GM06990 (cell line): ENCODE measurements around the gene ASCL1.

Experiments used
- DNase-seq: peaks from one replicate; pipeline ENCODE4 v3.0.0-alpha.2; 2011; ENCODE audit not compliant: insufficient read length; ENCODE audit errors: extremely low read depth
- H3K27me3 ChIP-seq: replicated peaks from 2 replicates; pipeline ENCODE4 v1.6.0; 2011; ENCODE audit warnings: low read length; ENCODE audit not compliant: control insufficient read depth, insufficient read depth
- H3K36me3 ChIP-seq: 2 replicates; pipeline ENCODE4 v1.5.1; 2011; ENCODE audit warnings: low read length; ENCODE audit not compliant: control insufficient read depth, insufficient read depth
- H3K4me3 ChIP-seq: replicated peaks from 2 replicates; pipeline ENCODE4 v1.5.1; 2011; ENCODE audit warnings: low read depth, mild to moderate bottlenecking, control low read depth, low read length
- TF ChIP-seq, protein P1 (sequence below): IDR thresholded peaks from 2 replicates; pipeline ENCODE4 v1.5.1; 2011; ENCODE audit warnings: low read length, control low read depth, mild to moderate bottlenecking, inconsistent platforms; ENCODE audit not compliant: insufficient read depth, poor library complexity, severe bottlenecking

The ASCL1 gene

DNA sequence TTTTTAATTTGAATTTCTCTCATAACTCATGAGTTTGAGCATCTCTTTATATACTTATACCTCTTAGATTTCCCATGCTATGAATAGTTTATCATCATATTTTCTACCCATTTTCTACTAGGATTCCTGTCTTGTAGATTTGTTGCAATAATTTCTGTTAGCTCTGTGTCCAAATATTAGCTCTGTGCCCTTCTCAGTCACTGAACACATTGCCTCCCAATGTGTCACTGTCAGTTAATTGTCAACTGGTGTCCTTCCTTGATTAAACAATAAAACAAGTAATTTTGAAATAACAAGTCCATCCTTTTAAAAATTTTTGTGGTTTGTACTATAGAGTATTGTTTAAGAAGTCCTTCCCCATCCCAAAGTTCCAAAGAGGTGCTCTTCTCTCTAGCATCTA lies 36.2 kb upstream of the ASCL1 start:
- TF ChIP-seq, protein P1, sequence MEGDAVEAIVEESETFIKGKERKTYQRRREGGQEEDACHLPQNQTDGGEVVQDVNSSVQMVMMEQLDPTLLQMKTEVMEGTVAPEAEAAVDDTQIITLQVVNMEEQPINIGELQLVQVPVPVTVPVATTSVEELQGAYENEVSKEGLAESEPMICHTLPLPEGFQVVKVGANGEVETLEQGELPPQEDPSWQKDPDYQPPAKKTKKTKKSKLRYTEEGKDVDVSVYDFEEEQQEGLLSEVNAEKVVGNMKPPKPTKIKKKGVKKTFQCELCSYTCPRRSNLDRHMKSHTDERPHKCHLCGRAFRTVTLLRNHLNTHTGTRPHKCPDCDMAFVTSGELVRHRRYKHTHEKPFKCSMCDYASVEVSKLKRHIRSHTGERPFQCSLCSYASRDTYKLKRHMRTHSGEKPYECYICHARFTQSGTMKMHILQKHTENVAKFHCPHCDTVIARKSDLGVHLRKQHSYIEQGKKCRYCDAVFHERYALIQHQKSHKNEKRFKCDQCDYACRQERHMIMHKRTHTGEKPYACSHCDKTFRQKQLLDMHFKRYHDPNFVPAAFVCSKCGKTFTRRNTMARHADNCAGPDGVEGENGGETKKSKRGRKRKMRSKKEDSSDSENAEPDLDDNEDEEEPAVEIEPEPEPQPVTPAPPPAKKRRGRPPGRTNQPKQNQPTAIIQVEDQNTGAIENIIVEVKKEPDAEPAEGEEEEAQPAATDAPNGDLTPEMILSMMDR: no peak
- H3K4me3 ChIP-seq: no peak overlapping the region
- no peaks in the 10 kb centered on the region for H3K27me3 ChIP-seq
- H3K36me3 ChIP-seq: no peaks in the 10 kb centered on the region
- no peak for DNase-seq

DNA sequence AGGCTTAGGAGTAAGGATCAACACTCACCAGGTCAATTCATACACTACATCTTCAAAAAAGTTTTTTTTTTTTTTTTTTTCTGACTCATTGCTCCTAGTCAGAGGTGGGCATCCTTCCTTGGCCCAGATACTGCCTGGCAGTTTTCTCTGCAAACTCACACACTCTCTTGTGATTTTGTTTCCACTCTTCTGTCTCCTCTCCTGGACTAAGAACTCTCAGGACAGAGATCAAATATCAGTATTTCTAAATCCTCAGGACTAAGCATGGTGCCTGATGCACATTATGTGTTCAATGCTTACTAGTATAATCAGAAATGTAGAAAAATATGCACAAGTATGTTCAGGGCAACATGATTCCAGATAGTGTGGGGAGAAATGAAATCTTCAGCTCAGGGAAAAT lies 30.3 kb upstream of the ASCL1 start:
- H3K27me3 ChIP-seq: no peaks in the 10 kb centered on the region; the same call in 1 of the 2 replicates
- no peaks in the 10 kb centered on the region for H3K36me3 ChIP-seq
- TF ChIP-seq, protein P1: no peak
- no peak overlapping the region for H3K4me3 ChIP-seq
- DNase-seq: no peak

DNA sequence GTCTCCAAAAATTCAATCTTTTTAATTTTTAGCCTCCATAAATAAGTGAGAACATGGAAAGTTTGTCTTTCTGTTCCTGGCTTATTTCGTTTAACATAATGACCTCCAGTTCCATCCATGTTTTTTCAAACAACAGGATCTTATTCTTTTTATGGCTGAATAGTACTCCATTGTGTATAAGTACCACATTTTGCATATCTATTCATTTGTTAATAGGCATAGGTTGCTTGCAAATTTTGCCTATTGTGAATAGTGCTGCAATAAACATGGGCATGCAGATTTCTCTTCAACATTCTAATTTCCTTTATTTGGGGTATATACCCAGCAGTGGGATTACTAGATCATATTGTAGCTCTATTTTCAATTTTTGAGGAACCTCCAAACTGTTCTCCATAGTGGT lies 24.3 kb upstream of the ASCL1 start:
- Histone ChIP-seq H3K4me3 (no peak overlapping the region), H3K36me3 (no peaks in the 10 kb centered on the region), H3K27me3 (no peaks in the 10 kb centered on the region; the same call in 1 of the 2 replicates)
- no peak for DNase-seq
- TF ChIP-seq, protein P1: no peak

DNA sequence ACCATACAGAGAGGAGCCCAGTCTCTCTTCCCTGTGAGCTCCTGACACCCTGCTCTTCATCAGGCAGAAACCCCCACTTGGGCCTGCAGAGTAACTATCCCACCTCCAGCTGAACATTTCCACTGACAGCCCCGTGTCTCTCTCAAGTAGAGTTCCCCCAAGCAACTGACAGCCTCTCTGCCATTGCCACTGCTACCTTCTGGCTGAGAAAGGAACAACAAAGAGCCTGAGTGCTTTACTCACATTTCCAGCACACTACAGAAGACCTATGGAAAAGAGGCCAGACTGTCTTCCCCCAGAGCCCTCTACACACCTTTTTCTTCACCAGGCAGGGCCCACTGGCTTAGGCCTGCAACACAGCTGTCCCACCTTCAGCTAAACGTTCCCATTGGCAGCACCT lies 18.4 kb upstream of the ASCL1 start:
- TF ChIP-seq, protein P1: no peak
- H3K36me3 ChIP-seq: no peaks in the 10 kb centered on the region
- no peaks in the 10 kb centered on the region for H3K27me3 ChIP-seq
- H3K4me3 ChIP-seq: no peak overlapping the region
- no peak for DNase-seq

DNA sequence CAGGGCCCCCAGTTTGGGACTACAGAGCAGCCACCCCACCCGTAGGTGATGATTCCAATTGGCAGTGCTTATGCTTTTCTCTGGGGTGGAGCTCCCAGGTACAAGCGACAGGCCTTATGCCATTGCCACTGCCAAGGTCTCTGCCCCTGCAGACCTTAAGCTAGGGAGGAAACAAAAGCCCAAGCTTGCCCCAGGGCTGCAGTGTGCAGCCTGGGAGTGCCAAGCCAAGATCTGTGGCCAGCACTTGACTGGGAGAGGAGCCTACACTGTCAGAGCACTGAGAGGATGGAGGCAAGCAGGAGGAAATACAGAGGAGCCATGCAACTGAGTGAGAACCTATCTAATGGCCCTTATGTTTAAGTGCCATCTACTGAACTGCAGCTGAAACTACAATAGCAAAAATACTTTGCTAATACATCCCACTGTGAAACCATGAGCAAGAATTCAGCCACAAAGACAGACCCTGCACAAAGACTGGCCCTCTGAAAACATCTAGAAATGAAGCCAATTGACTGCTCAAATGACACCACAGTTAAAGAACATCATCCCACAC lies 17.7 kb upstream of the ASCL1 start:
- H3K4me3 ChIP-seq: no peak overlapping the region
- H3K27me3 ChIP-seq: no peaks in the 10 kb centered on the region; the same call in 1 of the 2 replicates
- no peak for DNase-seq
- TF ChIP-seq, protein P1: peak; percentile 42
- no peaks in the 10 kb centered on the region for H3K36me3 ChIP-seq

DNA sequence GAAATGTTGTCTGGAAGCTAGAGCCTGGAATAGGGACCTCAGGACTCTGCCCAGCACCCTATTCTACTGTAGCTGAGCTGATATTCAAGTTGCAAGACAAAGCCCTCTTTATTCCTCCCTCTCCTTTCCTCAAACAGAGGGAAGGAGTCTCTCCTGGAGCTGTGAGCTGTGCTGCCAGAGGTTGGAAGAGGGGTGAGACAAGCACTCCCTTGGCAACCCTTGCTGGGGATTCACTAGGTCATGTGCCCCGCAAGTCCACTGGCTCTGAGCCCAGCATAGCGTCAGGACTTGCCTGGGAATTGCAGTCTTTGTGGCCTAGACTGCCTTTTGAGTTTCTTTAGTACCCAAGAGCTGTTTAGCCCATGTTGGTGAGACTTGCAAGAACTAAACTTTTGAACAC lies 11.4 kb upstream of the ASCL1 start:
- no peak for DNase-seq
- Histone ChIP-seq H3K4me3 (no peak overlapping the region), H3K36me3 (no peaks in the 10 kb centered on the region), H3K27me3 (no peaks in the 10 kb centered on the region; the same call in 1 of the 2 replicates)
- TF ChIP-seq, protein P1: no peak
